ENCODE data around the gene PNPLA6.
"Not testable (repeated sequence)": the region's sequence is repeated elsewhere in the genome, so short reads cannot be mapped to it uniquely, and the experiment has no call there.

The PNPLA6 gene

DNA sequence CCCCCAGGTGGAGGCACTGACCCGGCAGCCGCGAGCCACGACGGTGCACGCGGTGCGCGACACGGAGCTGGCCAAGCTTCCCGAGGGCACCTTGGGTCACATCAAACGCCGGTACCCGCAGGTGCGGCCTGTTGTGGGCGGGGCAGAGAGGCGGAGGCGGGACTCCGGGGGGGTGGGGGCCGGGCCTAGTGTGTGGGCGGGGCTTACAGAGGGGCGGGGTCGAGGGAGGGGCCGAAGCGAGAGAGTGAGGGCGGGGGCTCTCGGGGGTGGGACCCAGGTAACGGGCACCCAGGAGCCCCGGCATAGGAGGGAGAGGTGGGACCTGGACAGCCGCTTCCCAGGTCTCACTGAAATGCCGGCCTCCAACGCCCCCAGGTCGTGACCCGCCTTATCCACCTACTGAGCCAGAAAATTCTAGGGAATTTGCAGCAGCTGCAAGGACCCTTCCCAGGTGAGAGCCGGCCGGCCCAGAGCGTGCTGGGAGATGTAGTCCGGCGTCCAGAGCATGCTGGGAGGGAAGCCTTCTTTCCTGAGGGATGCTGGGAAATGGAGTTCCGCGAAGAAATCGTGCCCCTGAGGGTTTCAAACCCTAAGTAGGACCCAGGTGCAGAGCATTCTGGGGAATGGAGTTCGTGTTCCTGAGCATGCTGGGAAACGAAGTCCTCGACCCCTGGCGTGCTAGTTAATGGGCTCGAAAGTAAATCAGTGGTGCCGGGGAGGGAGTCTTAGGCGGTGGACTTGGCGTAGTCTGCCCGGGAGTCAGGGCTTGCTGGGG is 15.7 kb downstream of the PNPLA6 start:
- no peak for DNase-seq (ENCODE audit: low read depth in 4 of 4, low spot score in 1 of 4)

DNA sequence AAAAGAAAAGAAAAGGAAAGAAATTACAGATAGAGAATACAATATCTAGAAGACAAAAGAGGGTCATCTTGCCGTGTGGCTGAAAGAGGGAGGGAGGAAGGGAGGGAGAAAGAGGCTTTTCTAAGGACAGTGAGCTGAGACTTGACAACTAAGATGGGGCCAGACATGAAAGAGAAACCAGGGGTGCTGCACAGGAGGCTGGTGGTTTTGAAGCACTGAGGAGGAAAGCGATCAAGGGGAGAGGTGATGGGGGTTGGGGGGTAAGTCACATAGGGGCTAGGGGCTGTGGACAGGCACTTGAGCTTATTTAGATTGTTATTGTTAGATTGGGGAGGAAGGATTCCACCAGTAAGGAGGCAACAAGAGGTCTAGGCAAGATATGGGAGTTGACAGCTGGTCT is 17.3 kb downstream of the PNPLA6 start:
- no peak for DNase-seq (ENCODE audit: low read depth in 4 of 4, low spot score in 1 of 4)

DNA sequence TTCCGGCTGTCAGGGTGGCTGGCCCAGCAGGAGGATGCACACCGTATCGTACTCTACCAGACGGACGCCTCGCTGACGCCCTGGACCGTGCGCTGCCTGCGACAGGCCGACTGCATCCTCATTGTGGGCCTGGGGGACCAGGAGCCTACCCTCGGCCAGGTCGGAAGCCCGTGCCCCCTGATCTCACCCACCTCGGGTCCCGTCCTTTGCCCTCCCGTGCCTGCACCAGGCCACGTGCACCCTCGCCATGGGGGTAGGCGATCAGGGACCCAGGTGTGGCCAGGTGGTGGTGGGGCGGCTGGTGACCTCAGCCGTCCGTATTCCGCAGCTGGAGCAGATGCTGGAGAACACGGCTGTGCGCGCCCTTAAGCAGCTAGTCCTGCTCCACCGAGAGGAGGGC is 19.0 kb downstream of the PNPLA6 start:
- DNase-seq (ENCODE audit: low read depth in 4 of 4, low spot score in 1 of 4), result no peak

- no peak for DNase-seq (ENCODE audit: low read depth in 4 of 4, low spot score in 1 of 4)
Measured at GRCh38 chr19:7554990-7555864, 19.7 kb downstream of the PNPLA6 start.

- DNase-seq (ENCODE audit: low read depth in 4 of 4, low spot score in 1 of 4), result no peak
Measured at GRCh38 chr19:7556696-7557315, 21.3 kb downstream of the PNPLA6 start.

DNA sequence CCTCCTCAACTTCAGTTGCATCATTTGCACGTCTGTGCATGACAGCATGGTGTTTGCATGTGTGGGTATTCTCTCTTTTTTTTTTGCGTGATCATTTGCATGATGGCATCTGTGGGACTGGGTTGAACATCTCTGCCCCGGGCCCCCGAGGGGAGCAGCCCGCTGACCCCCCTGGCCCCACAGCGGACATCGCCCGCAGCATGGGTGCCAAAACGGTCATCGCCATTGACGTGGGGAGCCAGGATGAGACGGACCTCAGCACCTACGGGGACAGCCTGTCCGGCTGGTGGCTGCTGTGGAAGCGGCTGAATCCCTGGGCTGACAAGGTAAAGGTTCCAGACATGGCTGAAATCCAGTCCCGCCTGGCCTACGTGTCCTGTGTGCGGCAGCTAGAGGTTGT is 23.1 kb downstream of the PNPLA6 start:
- no peak for DNase-seq (ENCODE audit: low read depth in 4 of 4, low spot score in 1 of 4)

GRCh38 chr19:7559102-7559501 is 23.6 kb downstream of the PNPLA6 start:
- no peak for DNase-seq (ENCODE audit: low read depth in 4 of 4, low spot score in 1 of 4)

DNA sequence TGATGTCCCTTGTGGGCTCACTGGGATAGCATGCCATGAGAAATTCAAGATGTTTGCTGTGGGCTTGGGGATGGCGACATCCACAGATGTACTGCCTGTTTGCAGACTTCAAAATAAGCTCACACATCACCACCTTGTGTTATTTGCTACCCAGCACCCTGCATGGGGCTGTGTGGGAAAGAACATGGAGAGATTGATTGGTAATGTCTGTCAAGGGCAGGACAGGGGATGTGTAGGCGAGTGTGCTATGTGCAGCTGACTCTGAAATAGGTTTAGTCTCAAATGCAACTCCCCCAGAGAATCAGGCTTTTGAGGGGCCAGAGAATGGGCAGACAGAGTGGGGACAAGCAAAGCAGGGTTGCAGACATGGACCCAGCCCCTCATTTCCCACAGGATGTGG is 24.7 kb downstream of the PNPLA6 start:
- DNase-seq (ENCODE audit: low read depth in 4 of 4, low spot score in 1 of 4), result no peak

DNA sequence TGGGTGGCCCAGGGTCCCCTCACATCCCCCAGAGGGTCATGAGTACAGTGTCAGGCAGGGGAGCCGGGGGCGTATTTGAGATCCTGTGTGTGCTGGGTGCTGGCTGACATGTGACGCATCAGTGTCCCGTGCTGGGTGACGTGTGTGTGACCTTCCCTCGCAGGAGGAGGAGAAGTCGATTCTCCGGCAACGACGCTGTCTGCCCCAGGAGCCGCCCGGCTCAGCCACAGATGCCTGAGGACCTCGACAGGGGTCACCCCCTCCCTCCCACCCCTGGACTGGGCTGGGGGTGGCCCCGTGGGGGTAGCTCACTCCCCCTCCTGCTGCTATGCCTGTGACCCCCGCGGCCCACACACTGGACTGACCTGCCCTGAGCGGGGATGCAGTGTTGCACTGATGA is 25.8 kb downstream of the PNPLA6 start:
- DNase-seq (ENCODE audit: low read depth in 4 of 4, low spot score in 1 of 4), result no peak

DNA sequence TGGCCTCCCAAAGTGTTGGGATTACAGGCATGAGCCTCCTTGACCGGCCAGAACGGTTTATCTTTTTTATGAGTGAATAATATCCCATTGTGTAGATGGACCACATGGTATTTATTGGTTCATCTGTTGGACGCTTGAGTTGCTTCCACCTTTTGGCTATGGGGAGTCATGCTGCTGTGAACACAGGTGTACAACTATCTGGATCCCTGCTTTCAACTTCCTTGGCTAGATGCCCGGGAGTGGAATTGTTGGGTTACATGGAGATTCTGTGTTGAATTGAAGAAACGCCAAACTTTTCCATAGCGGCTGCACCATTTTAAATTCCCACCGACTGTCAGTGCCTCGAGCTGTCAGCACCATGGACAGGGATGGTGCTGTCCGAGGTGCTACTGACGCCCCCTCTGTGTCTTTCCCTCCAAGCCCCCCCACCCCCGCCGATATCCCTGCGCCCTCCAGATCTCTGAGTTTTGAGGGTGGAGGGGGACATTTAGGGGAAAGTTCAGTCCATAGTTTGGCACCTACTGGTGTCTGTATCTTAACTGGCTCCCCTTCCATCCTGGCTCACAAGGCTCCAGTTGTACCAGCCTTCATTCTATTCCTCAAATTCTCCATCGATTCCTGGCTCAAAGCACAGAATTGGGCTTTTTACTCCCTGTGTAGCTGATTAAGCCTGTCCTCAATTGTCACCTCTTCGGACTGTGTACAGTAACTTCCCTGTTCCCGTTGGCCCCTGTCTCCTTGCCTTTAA is 27.3 kb downstream of the PNPLA6 start:
- DNase-seq (ENCODE audit: low read depth in 4 of 4, low spot score in 1 of 4), result no peak

- no peak for DNase-seq (ENCODE audit: low read depth in 4 of 4, low spot score in 1 of 4)
Measured at GRCh38 chr19:7564866-7565265, 29.3 kb downstream of the PNPLA6 start.

DNA sequence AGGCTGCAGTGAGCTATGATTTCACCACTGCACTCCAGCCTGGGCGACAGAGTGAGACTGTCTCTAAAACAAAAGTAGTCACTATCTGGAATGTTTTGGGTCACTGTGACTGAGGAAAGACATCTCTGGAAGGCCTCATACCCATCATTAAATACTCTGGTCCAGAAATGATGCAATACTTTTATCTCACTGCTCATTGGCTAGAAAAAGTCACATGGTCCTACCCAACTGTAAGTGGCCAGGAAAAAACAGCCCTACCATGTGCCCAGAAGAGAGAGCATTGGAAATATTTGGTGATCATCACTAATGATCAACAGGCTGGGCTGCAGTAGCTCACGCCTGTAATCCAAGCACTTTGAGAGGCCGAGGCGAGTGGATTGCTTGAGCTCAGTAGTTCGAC is 29.8 kb downstream of the PNPLA6 start:
- no peak for DNase-seq (ENCODE audit: low read depth in 4 of 4, low spot score in 1 of 4)

GRCh38 chr19:7570761-7571160 is 35.2 kb downstream of the PNPLA6 start:
- DNase-seq (ENCODE audit: low read depth in 4 of 4, low spot score in 1 of 4), result no peak

- no peak for DNase-seq (ENCODE audit: low read depth in 4 of 4, low spot score in 1 of 4)
Measured at GRCh38 chr19:7575434-7576040, 40.0 kb downstream of the PNPLA6 start.

DNA sequence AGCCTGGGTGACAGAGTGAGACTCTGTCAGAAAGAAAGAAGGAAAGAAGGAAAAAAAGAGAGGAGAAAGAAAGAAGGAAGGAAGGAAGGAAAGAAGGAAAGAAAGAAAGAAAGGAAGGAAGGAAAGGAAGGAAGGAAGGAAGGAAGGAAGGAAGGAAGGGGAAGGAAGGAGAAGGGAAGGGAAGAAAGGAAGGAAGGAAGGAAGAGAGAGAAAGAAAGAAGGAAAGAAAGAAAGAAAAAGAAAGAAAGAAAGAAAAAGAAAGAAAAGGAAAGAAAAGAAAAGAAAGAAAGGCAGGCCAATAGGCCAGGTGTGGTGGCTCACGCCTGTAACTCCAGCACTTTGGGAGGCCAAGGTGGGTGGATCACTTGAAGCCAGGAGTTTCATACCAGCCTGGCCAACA is 41.9 kb downstream of the PNPLA6 start:
- DNase-seq (ENCODE audit: low read depth in 4 of 4, low spot score in 1 of 4), result not testable (repeated sequence)

GRCh38 chr19:7578127-7578526 is 42.6 kb downstream of the PNPLA6 start:
- DNase-seq (ENCODE audit: low read depth in 4 of 4, low spot score in 1 of 4), result no peak

DNA sequence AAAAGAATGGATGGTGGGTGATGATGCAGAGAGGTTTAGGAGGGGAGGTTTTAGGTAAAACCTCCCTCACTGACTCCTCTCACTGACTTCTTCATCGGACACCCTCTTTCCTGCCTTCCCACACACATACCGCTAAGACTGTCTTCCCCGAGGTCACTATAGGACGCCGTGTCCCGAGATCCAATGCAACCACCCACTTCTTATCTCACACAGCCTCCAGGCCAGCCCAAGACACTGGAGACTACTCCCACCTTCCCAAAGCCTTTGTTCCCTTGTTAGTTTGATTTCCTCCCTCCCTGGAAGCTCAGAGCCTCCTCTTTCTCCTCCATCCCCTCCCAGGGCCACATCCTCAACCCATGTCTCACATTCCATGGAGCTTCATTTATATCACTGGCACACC is 43.7 kb downstream of the PNPLA6 start:
- no peak for DNase-seq (ENCODE audit: low read depth in 4 of 4, low spot score in 1 of 4)

DNA sequence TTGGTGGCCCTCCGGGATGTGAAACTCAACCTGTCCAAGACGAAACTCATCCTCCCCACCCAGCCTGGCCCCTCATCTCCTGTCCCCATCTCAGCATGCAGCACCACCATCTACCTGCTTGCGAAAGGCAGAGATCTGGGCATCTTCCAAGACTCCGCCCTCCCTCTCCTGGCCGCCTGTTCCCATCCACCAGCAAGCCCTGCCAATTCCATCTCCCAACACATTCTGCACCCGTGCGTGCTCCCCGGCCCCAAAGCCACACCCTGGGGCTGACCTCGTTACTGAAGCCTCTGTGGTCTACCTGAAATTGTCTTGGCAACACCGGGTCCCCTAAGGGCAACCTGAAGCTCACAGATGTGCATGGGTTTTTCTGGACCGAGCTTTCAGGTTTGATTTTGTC is 46.9 kb downstream of the PNPLA6 start:
- DNase-seq (ENCODE audit: low read depth in 4 of 4, low spot score in 1 of 4), result no peak

DNA sequence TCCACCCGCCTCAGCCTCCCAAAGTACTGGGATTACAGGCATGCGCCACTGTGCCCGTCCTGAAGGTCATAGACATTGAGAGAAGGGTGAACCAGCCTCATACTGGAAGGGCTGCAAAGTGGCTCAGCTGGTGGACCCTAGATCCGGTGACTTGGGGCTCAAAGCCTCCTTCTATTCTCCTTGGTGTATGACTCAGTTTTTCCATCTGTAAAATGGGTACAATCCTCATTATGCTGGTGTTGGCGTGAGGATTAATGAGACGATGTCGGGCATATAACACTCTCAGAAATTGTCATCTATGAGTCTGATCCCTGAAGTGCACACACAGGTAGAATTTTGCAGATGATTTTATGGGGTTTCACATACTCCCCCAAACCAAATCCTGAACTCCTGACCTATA is 54.3 kb downstream of the PNPLA6 start:
- DNase-seq (ENCODE audit: low read depth in 4 of 4, low spot score in 1 of 4), result no peak

DNA sequence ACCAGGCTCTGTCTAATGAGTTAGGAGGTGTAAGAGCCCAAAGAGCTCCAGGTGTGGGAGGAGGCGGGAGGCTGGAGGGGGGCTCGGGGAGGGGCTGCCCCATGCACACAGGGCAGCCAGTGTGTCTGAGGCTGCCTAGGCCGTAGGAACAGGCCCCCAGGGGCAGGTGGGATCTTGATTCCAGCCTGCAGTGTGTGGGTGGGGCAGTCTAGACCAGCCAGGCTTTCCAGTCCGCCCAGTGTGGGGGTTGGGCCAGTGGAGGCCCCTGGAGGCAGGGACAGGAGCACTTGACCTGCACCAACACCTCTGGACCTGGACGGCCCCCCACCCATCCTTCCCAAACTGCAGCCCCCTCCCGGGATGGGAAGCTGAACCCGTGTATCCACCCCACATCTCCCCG is 54.7 kb downstream of the PNPLA6 start:
- DNase-seq (ENCODE audit: low read depth in 4 of 4, low spot score in 1 of 4), result no peak

All from stimulated activated CD4-positive, alpha-beta T cell treated with anti-CD3 and anti-CD28 coated beads, Interleukin-1b, Interleukin-23, amount 100 ng/mL, for 24 hours (primary cell).